NCI-H1436 treated with DMSO at 0.1 percent for 48 hours (cell line): ENCODE results near the gene EPHA4.

Experiments
- DNase-seq: peaks from one replicate; lab custom pipeline; 2025; lab: John Stamatoyannopoulos, UW

Gene EPHA4

GRCh38 chr2:221476195-221476594 is 95.9 kb downstream of the EPHA4 start:
- no peak for DNase-seq

DNA sequence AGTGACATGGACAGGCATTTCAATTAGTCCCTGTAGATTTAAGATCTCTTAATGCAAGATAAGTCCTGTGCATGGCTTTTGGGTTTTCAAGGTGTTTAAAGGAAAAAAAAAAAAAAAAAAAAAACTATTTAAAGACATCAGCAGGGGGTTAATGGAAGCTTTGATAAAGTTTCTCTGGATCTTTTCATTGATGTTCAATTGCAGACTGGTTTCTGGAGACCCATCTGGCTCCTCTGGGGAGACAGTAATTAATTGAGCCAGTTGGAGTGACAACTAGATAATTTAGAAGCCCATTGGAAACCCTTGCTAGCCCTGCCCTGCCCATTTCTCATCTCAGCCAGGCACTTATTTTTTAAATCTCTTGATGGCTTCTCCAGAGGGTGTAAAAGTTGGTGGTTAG is 98.7 kb downstream of the EPHA4 start:
- no peak for DNase-seq

- no peak for DNase-seq
These were observed 103.8 kb downstream of the EPHA4 start for GRCh38 chr2:221468317-221468716.

DNA sequence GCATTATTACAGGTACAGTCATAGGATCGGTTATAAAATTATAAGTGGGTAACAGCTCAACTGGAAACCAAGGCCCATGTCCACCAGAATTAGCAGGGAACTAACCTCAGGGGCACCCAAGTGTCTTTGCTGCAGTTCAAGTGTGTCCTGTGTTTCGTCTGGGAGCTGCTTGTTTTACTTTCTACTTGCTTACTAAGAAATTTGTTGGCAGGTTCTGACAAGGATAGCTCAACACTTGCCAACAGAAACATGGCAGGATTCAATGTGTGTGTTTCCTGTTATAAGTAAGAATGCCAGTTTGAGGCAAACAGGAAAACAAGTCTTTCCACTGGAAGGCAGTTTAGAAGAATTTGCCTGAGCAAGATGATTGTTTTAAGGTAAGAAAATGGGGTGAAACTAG is 104.5 kb downstream of the EPHA4 start:
- no peak for DNase-seq

DNA sequence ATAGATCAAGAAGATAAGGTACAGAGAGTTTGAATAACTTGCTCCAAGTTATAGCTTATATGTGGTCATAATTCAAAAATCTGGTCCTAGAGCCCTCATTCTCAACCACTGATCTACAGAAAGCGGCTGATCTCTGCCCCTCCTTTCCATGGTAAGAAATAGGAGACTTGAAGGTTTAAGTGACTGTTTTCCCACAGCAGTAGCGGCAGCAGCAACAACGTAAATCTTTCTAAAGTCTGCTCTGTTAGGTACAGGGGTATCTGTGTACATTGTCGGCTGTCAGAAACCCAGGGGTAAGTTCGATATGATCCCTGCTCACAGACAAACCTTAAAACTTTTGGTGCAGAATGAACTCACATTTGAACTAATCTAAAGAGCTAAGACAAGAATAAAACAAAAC is 105.4 kb downstream of the EPHA4 start:
- DNase-seq, result no peak

- DNase-seq, result no peak
These were observed 106.3 kb downstream of the EPHA4 start for GRCh38 chr2:221465776-221466175.

- no peak for DNase-seq
These were observed 107.1 kb downstream of the EPHA4 start for GRCh38 chr2:221464971-221465370.

DNA sequence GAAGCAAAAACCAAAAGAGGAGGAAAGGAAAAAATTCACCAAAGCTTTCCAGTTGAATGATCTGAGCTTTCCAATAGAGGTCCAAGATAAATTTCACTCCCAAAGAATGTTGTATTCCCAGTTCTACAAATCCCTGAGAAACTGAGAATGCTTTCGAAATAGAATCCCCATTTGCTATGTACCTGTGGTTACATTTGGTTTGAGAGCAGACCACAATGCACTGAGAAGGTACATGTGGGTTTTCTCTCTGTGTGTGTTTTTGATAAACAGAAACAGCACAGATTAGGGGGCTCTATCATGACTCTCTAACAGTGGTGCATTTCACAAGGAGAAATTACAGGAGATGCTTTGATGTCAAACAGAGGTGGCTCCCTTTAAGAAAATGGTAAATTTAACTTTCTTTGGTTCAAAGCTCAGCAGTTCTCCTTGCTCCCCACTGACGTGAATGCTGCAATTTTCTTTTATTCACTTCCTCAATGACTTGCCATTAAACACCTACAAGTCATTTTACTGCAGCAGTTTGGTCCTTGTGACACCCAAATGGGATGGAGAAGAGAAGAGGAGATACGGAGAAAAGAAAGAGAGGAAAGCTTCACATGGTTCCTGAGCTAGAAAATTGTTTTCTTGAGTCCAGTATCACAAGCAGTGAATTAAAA is 108.7 kb downstream of the EPHA4 start:
- DNase-seq, result no peak

GRCh38 chr2:221461901-221462300 is 110.2 kb downstream of the EPHA4 start:
- no peak for DNase-seq

GRCh38 chr2:221460136-221460535 is 112.0 kb downstream of the EPHA4 start:
- DNase-seq, result no peak

GRCh38 chr2:221458578-221458977 is 113.5 kb downstream of the EPHA4 start:
- DNase-seq, result no peak

DNA sequence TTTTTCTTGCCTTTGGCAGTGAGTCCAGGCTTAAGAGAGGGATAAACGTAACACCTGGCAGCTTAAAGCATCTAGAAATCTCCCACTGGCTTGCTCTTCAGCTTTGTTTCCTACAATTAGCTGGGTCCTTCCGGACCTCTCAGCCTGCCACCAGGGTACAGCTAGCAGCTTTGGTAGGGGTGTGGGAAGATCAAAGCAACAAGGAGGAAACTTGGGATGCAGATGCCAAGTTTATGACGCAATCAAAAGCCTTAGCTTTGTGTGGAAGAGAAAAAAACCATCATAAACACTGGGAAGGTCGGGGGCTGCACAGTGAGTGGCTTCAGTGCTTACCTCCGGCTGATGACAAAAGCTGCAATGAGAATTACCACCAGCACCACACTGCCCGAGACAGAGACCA is 116.9 kb downstream of the EPHA4 start:
- no peak for DNase-seq

GRCh38 chr2:221454459-221455105 is 117.5 kb downstream of the EPHA4 start:
- no peak for DNase-seq

GRCh38 chr2:221451862-221452788 is 120.0 kb downstream of the EPHA4 start:
- DNase-seq, result no peak

DNA sequence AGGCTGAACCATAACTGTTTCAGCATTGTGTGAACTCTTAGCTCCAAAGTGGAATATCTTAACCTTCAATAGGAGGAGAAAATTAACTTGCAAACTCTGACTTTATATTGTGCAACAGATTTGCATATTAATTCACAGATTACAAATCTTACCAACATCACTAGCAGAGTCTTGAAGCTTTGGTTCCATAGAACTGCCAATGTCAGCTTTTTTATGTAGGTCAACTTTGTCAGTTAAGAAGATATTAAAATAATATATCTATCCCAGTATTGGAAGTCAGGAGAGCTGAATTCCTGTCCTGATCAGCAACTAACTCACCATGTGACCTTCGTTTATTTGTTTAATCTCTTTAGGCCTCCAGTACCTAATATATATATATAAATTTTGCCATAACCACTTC is 121.8 kb downstream of the EPHA4 start:
- DNase-seq, result no peak

- no peak for DNase-seq
These were observed 122.7 kb downstream of the EPHA4 start for GRCh38 chr2:221449406-221449805.

GRCh38 chr2:221448844-221449390 is 123.2 kb downstream of the EPHA4 start:
- no peak for DNase-seq

DNA sequence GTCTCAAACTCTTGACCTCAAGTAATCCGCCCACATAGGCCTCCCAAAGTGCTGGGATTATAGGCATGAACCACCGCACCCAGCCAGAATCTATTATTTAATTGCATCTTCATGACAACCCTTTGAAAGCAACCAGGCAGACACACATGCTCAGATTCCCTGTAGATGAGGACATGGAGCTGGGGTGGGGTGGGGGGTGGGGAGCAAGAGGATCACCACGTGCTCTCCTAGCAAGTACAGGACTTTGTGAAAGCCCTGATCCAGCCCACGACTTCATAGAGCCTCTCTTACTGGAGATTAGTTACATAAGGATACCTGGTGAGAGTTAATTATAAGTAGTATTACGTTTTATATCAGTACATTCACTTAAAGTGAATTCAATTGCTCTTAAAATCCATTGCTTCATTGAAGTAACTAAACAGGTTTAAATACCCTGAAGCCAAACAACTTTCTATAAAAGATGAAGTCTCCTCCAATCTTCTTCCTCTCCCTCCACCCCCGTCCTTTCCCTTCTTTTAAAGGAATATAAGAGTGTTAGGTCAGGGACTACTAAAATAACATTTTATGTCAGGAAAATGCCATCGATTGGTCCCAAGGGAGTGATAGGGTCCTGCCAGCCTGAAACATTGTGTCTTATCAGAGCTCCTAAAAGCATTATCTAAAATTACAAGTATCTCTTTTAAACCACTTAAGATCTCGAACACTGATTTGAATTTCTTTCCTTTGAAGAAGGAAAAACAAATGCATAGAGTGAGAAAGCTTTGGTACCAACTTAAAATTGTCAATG is 123.9 kb downstream of the EPHA4 start:
- no peak for DNase-seq

GRCh38 chr2:221447310-221447709 is 124.8 kb downstream of the EPHA4 start:
- no peak for DNase-seq

DNA sequence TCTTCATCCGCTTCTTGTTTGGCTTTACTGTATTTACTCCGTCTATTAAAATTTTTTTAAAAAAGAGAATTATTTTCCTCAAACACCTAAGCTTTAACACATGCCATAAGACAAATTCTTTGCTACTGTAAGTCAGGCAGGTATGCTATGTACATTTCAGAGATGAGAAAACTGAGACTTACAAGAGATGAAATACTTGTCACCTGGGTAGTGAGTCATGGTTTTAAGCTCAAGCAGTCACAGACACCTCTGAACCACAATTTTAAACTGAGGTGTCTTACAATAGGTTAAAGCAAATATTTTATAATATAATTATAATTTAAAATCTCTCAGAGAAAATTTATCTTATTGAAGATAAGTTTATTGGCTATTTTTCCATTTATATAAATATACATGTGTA is 126.0 kb downstream of the EPHA4 start:
- no peak for DNase-seq

GRCh38 chr2:221444106-221444505 is 128.0 kb downstream of the EPHA4 start:
- no peak for DNase-seq

DNA sequence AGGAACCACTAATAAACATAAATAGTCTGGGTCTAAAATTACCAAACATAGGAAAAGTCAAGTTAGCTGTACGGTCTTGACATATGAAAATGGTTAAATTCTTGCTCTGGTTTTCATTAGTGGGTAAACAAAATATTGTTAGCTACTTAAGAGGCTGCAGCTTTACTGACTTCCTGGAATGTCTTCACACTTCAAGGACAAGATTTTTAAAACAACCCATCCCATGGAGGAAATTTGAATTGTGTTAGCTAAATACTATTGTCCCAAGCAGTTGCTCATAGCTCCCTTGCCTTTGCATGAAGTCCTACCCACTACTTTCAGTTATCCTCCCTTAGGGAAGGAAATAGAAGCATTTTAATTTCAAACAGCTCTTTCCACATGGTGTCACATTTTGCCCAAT is 128.5 kb downstream of the EPHA4 start:
- DNase-seq, result no peak
